Small intestine (tissue), 7 donors: Measurements from ENCODE around the gene MMD2. TPM values are rescaled to one million over a fixed set of nuclear protein-coding genes. Genes with fewer than 3 reads are reported as not detected.
"Not testable (repeated sequence)": the region's sequence is repeated elsewhere in the genome, so short reads cannot be mapped to it uniquely, and the experiment has no call there.

Experiments
- DNase-seq, 2 donors: peaks; one replicate each; pipeline versions ENCODE4 v3.0.0 to v3.0.0-alpha.2; 2013
- FAIRE-seq: peaks from 2 replicates; lab custom pipeline; 2012; peaks lifted over from hg19 to GRCh38; lab: Jason Lieb, UNC
- H3K27ac ChIP-seq, 3 donors: one replicate each; pipeline ENCODE4 v1.5.1; 2013; ENCODE audit warnings: low read length in 2 of 3, mild to moderate bottlenecking in 2 of 3, control low read depth in 1 of 3, inconsistent platforms in 1 of 3, low read depth in 1 of 3, moderate library complexity in 1 of 3
- H3K27me3 ChIP-seq, 3 donors: one replicate each; pipeline ENCODE4 v1.6.1; 2013; ENCODE audit warnings: low read length in 3 of 3, inconsistent platforms in 1 of 3; ENCODE audit not compliant: control insufficient read depth in 3 of 3, insufficient read depth in 3 of 3
- H3K36me3 ChIP-seq, 3 donors: one replicate each; pipeline ENCODE4 v1.6.1; 2013; ENCODE audit warnings: low read length in 3 of 3, inconsistent platforms in 1 of 3, low read depth in 1 of 3, mild to moderate bottlenecking in 1 of 3, moderate library complexity in 1 of 3; ENCODE audit not compliant: control insufficient read depth in 3 of 3, insufficient read depth in 2 of 3
- H3K4me1 ChIP-seq, 3 donors: one replicate each; pipeline ENCODE4 v1.6.1; 2013; ENCODE audit warnings: low read length in 2 of 3, inconsistent platforms in 1 of 3, low read depth in 1 of 3, mild to moderate bottlenecking in 1 of 3, moderate library complexity in 1 of 3; ENCODE audit not compliant: control insufficient read depth in 3 of 3, insufficient read depth in 2 of 3
- H3K4me3 ChIP-seq, 3 donors: one replicate each; pipeline ENCODE4 v1.5.1; 2013; ENCODE audit warnings: low read length in 3 of 3, control low read depth in 1 of 3, inconsistent platforms in 1 of 3, low read depth in 1 of 3, mild to moderate bottlenecking in 1 of 3, moderate library complexity in 1 of 3
- H3K9me3 ChIP-seq, 2 donors: one replicate each; pipeline ENCODE4 v1.6.1; 2013; ENCODE audit warnings: low read depth in 1 of 2, low read length in 1 of 2; ENCODE audit not compliant: control insufficient read depth in 2 of 2, insufficient read depth in 1 of 2
- WGBS, 3 donors: extraction: QIAGEN DNeasy Blood & Tissue Kit; methylation state at CpG; one replicate each; pipeline ENCODE4 v1.1.7; 2013; 5-methylcytosine and 5-hydroxymethylcytosine counted together
- polyA plus RNA-seq, 4 donors: library from polyadenylated mRNA; stranded (reverse) in 3 of 4; unstranded in 1 of 4; fragments of 200-250 nt in 3 of 4; fragments of 120-200 nt in 1 of 4; gene quantifications; one replicate each; pipeline versions ENCODE4 v1.2.1 to v1.2.3, GENCODE V29; 2013
- donor health status: healthy with polysubstance abuse.
- donor health status: control.
- donor health status: control.
- donor health status: Bipolar disorder and iron deficiency.
- donor health status: healthy.

MMD2 gene
- polyA plus RNA-seq, 4 donors, result 0.12 TPM; not detected in 3

DNA sequence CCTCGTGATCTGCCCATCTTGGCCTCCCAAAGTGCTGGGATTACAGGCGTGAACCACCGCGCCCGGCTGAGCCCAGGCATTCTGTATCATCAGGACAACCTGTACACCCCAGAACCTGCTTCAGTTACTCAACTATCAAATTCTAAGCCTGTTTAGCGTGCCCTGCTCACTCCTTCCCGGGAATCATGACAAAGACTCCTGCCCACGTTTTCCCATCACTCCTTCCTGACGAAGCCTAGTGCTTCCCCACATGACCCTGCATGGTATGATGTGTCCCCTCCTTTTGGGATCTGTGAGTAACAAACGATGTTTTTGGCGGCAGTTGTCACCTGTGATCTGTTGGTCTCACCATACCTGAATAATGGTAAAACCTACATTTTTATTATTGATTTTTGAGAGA lies 63.2 kb downstream of the MMD2 start:
- DNase-seq, result no peak
- no peak for FAIRE-seq
- 81 to 85% (median 83%) methylated on average over 11 of the region's 11 CpGs for WGBS, 3 donors
- H3K27me3 ChIP-seq, result no peaks in the 10 kb centered on the region
- H3K9me3 ChIP-seq, result peaks cover 0 to 7% of the 10 kb centered on the region in 2 donors
- no peak overlapping the region for H3K4me3 ChIP-seq
- no peaks in the 10 kb centered on the region for H3K36me3 ChIP-seq
- H3K27ac ChIP-seq, result no peak overlapping the region
- no peaks in the 10 kb centered on the region for H3K4me1 ChIP-seq

DNA sequence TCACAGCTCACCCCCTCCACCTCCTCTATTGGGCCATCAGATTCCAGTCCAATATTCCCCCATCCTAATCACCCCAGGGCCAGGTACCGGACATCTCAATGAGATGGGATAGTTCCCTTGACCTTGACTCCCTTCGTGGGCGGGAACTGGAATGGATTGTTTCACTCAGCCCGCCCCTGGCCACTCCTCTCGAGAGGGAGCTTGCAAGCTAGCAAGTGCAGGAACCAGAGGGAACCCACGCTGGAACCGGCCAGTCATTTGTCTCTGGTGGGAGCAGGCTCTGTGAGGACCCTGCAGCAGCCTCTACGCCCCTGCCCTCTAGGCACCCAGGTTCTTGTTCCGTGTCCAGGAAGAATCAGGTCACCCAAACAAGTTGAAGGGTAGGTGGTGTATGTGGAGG lies 64.5 kb downstream of the MMD2 start:
- no peak for FAIRE-seq
- Histone ChIP-seq H3K27ac (no peak overlapping the region), H3K36me3 (no peaks in the 10 kb centered on the region), H3K4me3 (no peak overlapping the region), H3K27me3 (no peaks in the 10 kb centered on the region), H3K4me1 (no peaks in the 10 kb centered on the region), H3K9me3 (peaks cover 0 to 7% of the 10 kb centered on the region in 2 donors)
- DNase-seq, result no peak
- WGBS, 3 donors, result 87 to 89% (median 88%) methylated on average over 9 of the region's 9 CpGs

DNA sequence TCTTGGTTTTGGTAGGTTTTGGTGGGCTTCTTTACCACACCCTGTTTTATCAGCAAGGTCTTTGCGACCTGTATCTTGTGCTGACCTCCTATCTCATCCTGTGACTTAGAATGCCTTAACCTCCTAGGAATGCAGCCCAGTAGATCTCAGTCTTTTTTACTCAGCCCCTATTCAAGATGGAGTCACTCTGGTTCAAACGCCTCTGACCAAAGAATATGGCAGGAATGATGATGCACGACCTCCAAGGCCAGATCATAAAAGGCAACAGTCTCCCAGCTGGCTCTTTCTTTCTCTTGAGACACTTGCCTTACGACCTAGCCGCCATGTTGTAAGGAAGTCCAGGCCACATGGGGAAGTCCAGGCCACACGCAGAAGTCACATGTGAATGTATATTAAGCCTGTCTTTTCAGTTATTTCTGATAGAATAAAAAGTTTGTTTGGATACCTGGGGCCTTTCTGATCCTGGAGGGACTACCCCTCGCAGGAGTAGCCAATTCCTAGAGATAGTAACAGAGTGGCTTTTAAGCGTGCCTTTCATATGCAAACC lies 65.0 kb downstream of the MMD2 start:
- Histone ChIP-seq H3K27me3 (no peaks in the 10 kb centered on the region), H3K36me3 (no peaks in the 10 kb centered on the region), H3K4me1 (no peaks in the 10 kb centered on the region), H3K27ac (no peak overlapping the region), H3K4me3 (no peak overlapping the region), H3K9me3 (peaks cover 0 to 7% of the 10 kb centered on the region in 2 donors)
- FAIRE-seq (no peak), DNase-seq (no peak)
- WGBS, 3 donors, result 74 to 83% (median 79%) methylated on average over 8 of the region's 8 CpGs

DNA sequence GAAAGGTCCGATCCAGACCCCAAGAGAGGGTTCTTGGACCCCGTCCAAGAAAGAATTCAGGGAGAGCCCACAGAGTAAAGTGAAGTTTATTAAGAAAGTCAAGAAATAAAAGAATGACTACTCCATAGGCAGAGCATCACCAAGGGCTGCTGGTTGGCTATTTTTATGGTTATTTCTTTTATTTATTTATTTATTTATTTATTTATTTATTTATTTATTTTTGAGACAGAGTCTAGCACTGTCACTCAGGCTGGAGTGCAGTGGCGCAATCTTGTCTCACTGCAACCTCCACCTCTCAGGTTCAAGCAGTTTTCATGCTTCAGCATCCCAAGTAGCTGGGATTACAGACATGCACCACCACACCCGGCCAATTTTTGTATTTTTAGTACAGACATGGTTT lies 65.8 kb downstream of the MMD2 start:
- not testable (repeated sequence) for H3K4me3 ChIP-seq, H3K27me3 ChIP-seq, H3K4me1 ChIP-seq, FAIRE-seq, DNase-seq, H3K27ac ChIP-seq, H3K36me3 ChIP-seq, H3K9me3 ChIP-seq
- 79 to 88% (median 80%) methylated on average over 4 of the region's 4 CpGs for WGBS, 3 donors

DNA sequence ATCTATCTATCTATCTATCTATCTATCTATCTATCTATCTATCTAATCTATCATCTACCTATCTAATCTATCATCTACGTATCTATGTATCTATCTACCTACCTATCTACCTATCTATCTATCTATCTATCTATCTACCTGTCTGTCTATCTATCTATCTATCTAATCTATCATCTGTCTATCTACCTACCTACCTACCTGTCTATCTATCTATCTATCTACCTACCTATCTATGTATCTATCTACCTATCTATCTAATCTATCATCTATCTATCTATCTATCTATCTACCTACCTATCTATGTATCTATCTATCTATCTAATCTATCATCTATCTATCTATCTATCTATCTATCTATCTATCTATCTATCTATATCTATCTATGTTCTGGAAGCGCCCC lies 67.5 kb downstream of the MMD2 start:
- 59 to 75% (median 72%) methylated on average over 2 of the region's 2 CpGs for WGBS, 3 donors
- not testable (repeated sequence) for H3K4me1 ChIP-seq, FAIRE-seq, H3K27me3 ChIP-seq, DNase-seq, H3K36me3 ChIP-seq, H3K4me3 ChIP-seq, H3K9me3 ChIP-seq, H3K27ac ChIP-seq

DNA sequence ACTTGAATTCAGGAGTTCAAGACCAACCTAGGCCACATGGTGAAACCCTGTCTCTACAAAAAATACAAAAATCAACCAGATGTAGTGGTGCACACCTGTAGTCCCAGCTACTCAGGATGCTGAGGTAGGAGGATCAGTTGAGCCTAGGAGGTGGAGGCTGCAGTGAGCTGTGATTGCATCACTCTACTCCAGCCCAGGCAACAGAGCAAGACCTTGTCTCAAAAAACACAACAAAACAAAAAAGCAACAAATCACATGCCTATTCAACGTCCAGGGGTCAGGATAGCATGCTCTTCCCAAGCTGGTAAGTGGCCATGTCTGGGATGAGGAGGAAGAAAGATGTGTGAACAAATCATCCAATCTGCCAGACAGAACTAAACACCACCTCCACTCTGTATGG lies 69.3 kb downstream of the MMD2 start:
- H3K36me3 ChIP-seq, result no peaks in the 10 kb centered on the region
- H3K9me3 ChIP-seq, result peaks cover 0 to 7% of the 10 kb centered on the region in 2 donors
- no peaks in the 10 kb centered on the region for H3K4me1 ChIP-seq
- FAIRE-seq, result no peak
- H3K4me3 ChIP-seq, result no peak overlapping the region
- H3K27me3 ChIP-seq, result no peaks in the 10 kb centered on the region
- H3K27ac ChIP-seq, result no peak overlapping the region
- no peak for DNase-seq
- 25 to 39% (median 25%) methylated on average over 1 of the region's 1 CpG for WGBS, 3 donors

DNA sequence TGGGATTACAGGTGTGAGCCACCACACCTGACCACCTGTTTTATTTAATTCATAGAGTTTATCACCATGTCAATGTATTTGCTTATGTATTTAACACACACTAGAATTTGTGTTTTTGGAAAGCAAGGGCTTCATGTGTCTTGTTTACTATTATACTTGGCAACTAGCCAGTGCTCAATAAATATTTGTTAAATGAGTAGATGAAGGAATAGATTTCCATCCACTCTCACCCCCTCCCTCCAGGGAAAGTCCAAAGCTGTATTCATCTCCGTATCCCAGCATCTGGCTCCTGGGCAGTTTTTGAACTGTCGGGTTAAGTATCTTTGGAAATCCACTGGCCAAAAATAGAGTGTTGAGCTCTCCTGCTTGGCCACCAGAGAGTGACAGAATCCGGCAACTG lies 70.8 kb downstream of the MMD2 start:
- no peak overlapping the region for H3K4me3 ChIP-seq
- WGBS, 3 donors, result 59 to 67% (median 64%) methylated on average over 3 of the region's 3 CpGs
- no peak for FAIRE-seq

DNA sequence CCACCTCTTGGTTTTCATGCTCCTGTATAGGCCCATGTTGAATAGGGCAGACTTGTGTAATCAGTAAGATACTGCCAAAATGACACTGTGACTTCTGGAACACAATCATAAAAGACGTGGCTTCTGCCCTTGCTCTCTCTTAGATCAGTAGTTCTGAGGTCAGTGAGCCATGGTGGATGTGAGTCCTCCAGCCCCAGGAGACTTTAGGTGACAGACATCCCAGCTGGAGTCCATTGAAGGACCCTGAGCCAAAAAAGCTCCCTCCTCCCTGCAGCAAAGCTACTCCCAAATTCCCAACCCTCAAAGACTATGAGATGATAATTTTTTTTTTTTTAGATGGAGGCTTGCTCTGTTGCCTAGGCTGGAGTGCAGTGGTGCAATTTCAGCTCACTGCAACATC lies 72.3 kb downstream of the MMD2 start:
- 27 to 48% (median 27%) methylated on average over 1 of the region's 1 CpG for WGBS, 3 donors
- FAIRE-seq (no peak), DNase-seq (no peak)
- Histone ChIP-seq H3K4me1 (peaks cover 0 to 6% (median 0%) of the 10 kb centered on the region in 3 donors), H3K36me3 (no peaks in the 10 kb centered on the region), H3K27me3 (peaks cover 8 to 22% (median 9%) of the 10 kb centered on the region in 3 donors), H3K9me3 (peaks cover 0 to 4% of the 10 kb centered on the region in 2 donors), H3K27ac (no peak overlapping the region), H3K4me3 (no peak overlapping the region)

More for the DNA sequence above, 70.8 kb downstream of the MMD2 start:
- Histone ChIP-seq H3K36me3 (no peaks in the 10 kb centered on the region), H3K9me3 (peaks cover 0 to 4% of the 10 kb centered on the region in 2 donors), H3K4me1 (no peaks in the 10 kb centered on the region), H3K27me3 (peaks cover 4 to 7% (median 4%) of the 10 kb centered on the region in 3 donors), H3K27ac (no peak overlapping the region)
- DNase-seq, result no peak

DNA sequence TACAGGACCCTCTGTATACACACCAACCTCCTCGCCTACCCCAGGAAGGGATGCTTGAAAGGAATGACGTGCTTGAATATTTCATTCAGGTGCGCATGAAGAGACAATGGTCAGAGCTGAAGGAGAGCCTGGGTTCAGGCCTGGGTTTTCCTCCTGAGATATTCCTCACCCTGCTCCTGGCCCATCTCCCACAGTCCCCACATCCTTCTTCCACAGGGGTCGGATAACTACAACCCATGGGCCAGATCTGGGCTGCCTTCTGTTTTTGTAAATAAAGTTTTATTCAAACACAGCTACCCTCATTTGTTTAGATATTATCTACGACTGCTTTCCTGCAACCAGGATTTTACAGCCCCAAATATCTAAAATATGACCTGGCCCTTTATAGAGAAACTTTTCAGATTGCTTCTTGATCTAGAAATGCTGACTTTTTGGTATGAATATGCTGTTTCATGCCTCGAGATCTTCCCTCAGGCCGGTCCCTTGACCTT lies 73.6 kb downstream of the MMD2 start:
- FAIRE-seq (no peak), DNase-seq (no peak)
- H3K27me3 ChIP-seq, result peaks cover 8 to 22% (median 9%) of the 10 kb centered on the region in 3 donors
- peaks cover 0 to 4% of the 10 kb centered on the region in 2 donors for H3K9me3 ChIP-seq
- no peak overlapping the region for H3K4me3 ChIP-seq
- peaks cover 0 to 6% (median 0%) of the 10 kb centered on the region in 3 donors for H3K4me1 ChIP-seq
- WGBS, 3 donors, result 80 to 93% (median 84%) methylated on average over 7 of the region's 7 CpGs
- H3K27ac ChIP-seq, result no peak overlapping the region
- H3K36me3 ChIP-seq, result no peaks in the 10 kb centered on the region
